ENCODE measurements around the gene AANAT. TPM values are rescaled to one million over a fixed set of nuclear protein-coding genes. Genes with fewer than 3 reads are reported as not detected.

AANAT gene
- total and polyA plus RNA-seq, 2 donors (not counting 3 experiments of a cell fraction or from before 2014, with no cell fraction given), result not detected

DNA sequence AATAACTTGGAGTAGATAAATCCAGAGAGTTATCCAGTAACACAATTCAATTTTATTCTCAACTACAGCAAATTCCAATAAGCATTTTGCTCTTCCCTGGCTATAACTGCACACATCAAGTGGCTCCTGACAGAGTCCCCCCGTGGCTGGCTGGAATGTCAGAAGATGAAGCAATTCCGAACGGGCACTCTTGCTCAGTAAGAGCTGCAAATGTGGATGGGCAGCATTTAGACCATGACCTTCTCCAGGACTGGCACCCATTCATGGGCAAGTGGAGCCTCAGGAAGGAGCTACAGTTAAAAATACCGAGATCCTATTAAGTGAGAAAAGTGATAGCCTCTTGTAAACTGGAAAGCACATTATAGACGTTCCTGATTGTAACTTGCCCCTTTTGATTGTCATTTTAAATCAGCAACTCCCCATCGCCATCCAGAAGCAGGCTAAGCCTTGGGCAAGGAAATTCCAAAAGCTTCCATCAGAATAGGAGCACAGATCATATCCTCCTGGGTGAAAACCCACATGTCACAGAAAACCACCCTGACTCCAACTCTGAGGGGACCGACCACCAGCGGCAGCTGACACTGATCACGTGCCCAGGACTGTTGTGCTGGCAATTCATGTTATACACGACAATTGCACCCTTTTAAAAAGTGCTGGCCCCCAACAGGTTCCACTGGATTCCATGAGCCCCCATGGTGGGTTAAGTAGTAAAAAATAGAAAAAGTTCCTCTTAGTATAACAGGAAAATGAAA is 21.5 kb upstream of the AANAT start:
- Histone ChIP-seq H3K27ac (ENCODE audit: insufficient read depth, low read depth, low read length) (no peak overlapping the region), H3K9ac (replicated peaks; ENCODE audit: extremely low read depth, insufficient read depth, low read length) (no peak overlapping the region), H3K36me3 (ENCODE audit: control insufficient read depth in 2 of 2, extremely low read depth in 1 of 2, insufficient read depth in 2 of 2, low read length in 2 of 2) (no peaks in the 10 kb centered on the region), H3K9me3 (replicated peaks; ENCODE audit: control insufficient read depth, insufficient read depth, low read length) (no peaks in the 10 kb centered on the region), H4K20me1 (replicated peaks; ENCODE audit: control insufficient read depth, extremely low read depth, insufficient read depth, low read length) (no peaks in the 10 kb centered on the region), H3K79me2 (ENCODE audit: control insufficient read depth, insufficient read depth, low read length) (peaks cover 80% of the 10 kb centered on the region), H3K9me1 (replicated peaks; ENCODE audit: control insufficient read depth, extremely low read depth, insufficient read depth, low read length) (no peaks in the 10 kb centered on the region), H2AFZ (ENCODE audit: low read depth, low read length) (no peak overlapping the region), H3K4me2 (ENCODE audit: insufficient read depth, low read length) (no peak overlapping the region), H3K4me1 (ENCODE audit: control insufficient read depth, extremely low read depth, insufficient read depth, low read length) (peaks cover 43% of the 10 kb centered on the region), H3K4me3 (replicated peaks in 1 of 3; ENCODE audit: insufficient read depth in 1 of 3, low read depth in 1 of 3, low read length in 3 of 3) (no peak overlapping the region), H3K27me3 (ENCODE audit: control insufficient read depth in 2 of 2, insufficient read depth in 2 of 2, low read length in 2 of 2) (no peaks in the 10 kb centered on the region)
- DNase-seq (ENCODE audit: low read depth, low spot score) (no peak), FAIRE-seq (no peak)
- dilution Hi-C loops (cut with MboI; ENCODE audit: extremely low pct_ligation_motif_present, low sequenced_read_pairs), result loop anchor here (25.0 kb wide), 1 partner anchor 234 kb away; no protein-coding TSS in a partner anchor
- no peak for TF ChIP-seq MYC (IDR thresholded peaks at IDR 0.05; ENCODE audit: low read depth, low read length)
- TF ChIP-seq, protein P1, sequence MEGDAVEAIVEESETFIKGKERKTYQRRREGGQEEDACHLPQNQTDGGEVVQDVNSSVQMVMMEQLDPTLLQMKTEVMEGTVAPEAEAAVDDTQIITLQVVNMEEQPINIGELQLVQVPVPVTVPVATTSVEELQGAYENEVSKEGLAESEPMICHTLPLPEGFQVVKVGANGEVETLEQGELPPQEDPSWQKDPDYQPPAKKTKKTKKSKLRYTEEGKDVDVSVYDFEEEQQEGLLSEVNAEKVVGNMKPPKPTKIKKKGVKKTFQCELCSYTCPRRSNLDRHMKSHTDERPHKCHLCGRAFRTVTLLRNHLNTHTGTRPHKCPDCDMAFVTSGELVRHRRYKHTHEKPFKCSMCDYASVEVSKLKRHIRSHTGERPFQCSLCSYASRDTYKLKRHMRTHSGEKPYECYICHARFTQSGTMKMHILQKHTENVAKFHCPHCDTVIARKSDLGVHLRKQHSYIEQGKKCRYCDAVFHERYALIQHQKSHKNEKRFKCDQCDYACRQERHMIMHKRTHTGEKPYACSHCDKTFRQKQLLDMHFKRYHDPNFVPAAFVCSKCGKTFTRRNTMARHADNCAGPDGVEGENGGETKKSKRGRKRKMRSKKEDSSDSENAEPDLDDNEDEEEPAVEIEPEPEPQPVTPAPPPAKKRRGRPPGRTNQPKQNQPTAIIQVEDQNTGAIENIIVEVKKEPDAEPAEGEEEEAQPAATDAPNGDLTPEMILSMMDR (IDR thresholded peaks at IDR 0.05; ENCODE audit: extremely low read depth in 1 of 2, insufficient read depth in 1 of 2, low read depth in 1 of 2, low read length in 2 of 2), result no peak
- ChIA-PET POLR2A (interaction anchor here (0.7 kb wide), 1 partner anchor 82 kb away, joined by 5 read pairs; no protein-coding TSS in a partner anchor), CTCF (interaction anchor here (0.6 to 3.1 kb wide), 6 partner anchors 13 to 48 kb away, joined by 3 to 21 read pairs (median 4); no protein-coding TSS in a partner anchor)
- intact Hi-C loops (cut with micrococcal nuclease), result no loop called here
- no TSS peak for BruUV-seq (replicated peaks)

Data from endothelial cell of umbilical vein (primary cell).